HG03575 (cell line): Measurements from ENCODE around the gene CNIH3.
"Not testable (repeated sequence)": the region's sequence is repeated elsewhere in the genome, so short reads cannot be mapped to it uniquely, and the experiment has no call there.

ENCODE experiments used
- ATAC-seq: cut with Tn5 transposase; IDR thresholded peaks from one replicate; pipeline ENCODE4 v1.9.1; 2021; ENCODE audit not compliant: unreplicated experiment, insufficient number of reproducible peaks, low FRiP score; ENCODE audit errors: extremely low read depth

The CNIH3 gene

DNA sequence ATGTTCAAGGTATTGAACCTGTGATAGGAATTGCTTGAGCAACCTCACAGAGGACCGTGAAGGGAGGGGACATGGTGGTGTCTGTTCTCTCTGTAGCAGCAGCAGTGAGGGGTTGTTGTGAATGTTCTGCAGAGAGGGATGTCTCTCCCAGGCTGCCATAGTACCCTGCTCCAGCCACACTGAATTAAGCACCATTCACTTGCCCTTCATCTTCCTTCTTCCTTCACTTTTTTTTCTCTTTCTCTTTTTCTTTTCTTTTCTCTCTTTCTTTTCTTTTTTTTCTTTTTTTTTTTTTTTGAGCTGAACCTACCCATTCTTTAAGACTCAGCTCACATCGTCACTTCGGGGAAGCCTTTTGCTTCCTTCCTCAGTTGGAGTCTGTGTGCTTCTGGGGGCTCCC lies 89.5 kb downstream of the CNIH3 start:
- no peak for ATAC-seq

GRCh38 chr1:224707843-224708725 lies 92.0 kb downstream of the CNIH3 start:
- no peak for ATAC-seq

GRCh38 chr1:224710196-224710595 lies 94.1 kb downstream of the CNIH3 start:
- no peak for ATAC-seq

GRCh38 chr1:224711231-224711756 lies 95.2 kb downstream of the CNIH3 start:
- not testable (repeated sequence) for ATAC-seq

- ATAC-seq = no peak
Observed at GRCh38 chr1:224711876-224712275, 95.8 kb downstream of the CNIH3 start.

GRCh38 chr1:224713228-224713627 lies 97.1 kb downstream of the CNIH3 start:
- no peak for ATAC-seq

DNA sequence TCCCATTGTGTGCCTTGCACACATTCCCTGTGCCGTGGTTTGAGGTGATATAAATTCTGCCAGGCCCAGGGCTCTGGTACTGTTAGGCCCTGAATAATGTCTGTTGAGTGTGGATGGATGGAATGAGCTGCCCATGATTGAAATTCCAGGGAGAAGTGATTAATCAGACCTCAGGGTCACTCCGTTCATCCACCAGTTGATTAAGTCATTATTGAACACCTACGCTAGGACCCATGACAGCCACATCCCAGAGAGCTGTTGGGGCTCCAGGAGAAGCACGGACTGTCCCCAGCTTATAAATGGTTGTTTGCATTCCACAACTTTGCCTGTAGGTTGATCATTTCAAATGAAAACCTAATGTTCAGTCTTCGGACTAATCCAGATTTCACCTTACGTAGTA lies 98.4 kb downstream of the CNIH3 start:
- ATAC-seq = no peak

GRCh38 chr1:224718470-224719053 lies 102.4 kb downstream of the CNIH3 start:
- no peak for ATAC-seq

DNA sequence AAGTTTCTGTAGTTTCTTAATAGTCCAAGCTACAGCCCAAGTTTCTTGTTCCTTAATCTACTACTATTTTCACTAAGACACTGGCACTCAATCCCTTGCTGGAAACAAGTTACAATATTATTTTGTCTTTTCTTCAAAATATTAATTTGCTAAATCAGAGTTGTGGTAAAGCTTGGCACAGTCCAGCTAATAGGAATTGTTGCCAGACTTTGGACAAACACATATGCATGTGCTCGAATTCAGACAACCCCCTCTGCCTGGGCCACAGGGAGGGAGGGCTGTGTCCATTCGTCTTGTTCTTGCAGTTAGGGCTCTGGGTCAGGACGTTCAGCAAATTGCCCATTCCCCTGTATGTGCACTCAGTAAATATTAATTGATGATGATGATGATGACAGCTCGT lies 103.6 kb downstream of the CNIH3 start:
- no peak for ATAC-seq

- ATAC-seq = no peak
Observed at GRCh38 chr1:224720216-224720615, 104.1 kb downstream of the CNIH3 start.

DNA sequence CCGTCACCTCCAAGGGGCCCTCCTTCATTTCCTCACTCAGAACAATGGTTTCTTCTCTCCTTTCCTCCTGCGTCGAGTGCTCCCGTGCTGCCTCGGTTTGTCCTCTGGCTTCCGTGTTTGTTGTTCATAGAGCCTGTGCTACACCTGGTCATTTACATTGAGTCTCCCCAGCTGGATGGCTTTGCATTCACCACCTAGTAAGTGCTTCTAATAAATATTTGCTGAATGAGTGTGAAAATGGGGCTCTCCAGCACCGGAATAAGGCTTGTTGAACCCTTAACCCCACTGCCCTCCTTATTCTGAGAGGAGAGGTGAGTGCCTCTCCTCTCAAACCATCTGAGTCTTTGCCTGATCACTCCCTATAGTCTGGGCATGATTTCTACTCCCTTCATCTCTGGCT lies 104.9 kb downstream of the CNIH3 start:
- ATAC-seq = no peak

DNA sequence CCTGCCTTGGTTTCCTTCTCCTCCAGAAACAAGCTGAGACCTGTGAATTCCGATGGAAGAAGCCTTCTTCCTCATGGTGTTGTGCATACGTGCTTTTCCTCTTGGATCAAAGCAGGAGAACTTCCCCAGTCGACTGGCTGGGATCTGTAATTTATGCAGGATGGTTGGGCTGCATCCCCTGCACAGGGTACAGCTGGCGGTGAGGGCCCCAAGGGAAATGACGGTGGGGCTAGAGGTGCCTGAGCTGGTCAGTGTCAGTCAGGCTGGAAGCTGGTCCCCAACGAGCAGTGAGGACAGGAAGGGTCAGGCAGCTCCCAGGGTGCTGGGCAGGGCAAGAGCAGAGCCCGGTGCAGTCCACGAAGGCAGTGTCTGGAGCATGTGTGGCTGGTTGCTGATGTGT lies 106.7 kb downstream of the CNIH3 start:
- no peak for ATAC-seq

- ATAC-seq = no peak
Observed at GRCh38 chr1:224724566-224724965, 108.4 kb downstream of the CNIH3 start.

DNA sequence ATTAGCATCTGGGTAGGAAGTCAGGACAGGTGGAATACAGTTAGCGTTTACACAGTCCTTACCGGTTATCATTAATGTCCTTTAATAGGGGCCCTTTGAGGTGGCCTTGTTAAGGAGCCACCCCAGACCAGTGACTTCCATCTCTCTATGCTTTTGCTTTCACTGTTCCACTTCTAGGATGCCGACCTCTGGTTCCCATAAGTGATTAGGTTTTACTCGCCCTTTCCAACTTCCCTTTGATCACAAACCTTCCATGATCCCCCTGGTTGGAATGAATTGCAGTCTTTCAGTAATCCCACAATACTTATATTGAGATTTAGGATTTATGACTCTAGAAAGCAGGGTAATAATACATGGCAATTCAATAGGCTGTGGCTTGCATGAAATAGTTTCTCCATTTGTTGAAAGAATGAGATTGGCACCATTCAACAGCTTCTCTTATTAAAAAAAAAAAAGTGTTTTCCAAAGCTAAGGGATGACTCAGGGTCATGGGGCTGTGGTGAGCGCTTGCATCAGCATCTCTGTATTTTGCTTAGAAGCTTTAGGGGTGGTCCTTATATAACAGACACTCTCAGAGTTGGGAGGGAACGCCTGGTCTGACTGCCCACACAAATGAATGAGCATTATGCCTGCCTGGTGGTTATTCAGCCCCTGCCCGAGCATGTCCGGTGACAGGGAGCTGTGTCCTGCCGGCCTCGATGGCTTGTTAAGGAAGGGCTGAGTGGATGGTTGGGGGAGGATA lies 110.5 kb downstream of the CNIH3 start:
- no peak for ATAC-seq

DNA sequence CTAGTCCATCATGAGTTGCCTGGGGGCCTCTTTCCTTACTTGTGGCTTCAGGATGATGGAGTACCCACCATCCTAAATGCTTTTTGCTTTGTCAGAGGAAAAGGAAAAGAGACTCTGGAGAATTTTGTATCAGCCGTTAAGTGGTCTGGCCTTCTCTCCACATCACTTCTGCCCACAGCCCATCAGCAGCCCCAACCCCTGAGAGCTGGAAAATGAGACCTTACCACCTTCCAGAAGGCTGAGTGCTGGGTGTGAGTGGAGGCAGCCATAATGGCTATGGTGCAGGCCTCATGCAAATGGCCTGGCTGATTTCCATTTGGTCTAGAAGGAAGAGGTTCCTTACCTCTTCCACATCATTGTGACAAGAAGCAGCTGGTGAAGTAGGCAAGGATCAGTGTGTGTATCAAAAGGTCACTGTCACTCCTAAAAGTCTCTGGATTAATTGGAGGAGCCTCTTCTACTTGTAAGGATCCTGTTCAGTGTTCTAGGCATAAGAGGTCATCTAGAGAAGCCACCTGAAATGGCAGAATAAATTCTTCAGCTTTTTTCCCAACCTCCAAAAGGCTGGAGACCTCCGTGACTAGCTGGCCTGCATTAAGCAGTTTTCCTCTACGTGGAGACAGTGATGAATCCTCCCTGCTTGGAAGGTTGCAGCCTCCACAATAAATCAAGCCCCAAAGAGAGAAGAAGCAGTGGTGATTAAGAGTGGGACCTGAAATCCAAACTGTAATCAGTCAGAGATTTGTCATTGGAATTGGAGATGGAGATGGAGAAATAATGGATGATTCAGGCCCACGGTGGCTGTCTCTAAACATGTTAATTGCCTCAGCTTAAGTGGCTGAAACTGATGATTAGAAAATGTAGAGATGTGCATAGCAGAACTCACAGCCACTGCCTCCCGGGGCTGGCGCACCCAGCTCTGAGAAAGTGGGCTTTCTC lies 111.5 kb downstream of the CNIH3 start:
- ATAC-seq = no peak

GRCh38 chr1:224730540-224730939 lies 114.4 kb downstream of the CNIH3 start:
- ATAC-seq = no peak

DNA sequence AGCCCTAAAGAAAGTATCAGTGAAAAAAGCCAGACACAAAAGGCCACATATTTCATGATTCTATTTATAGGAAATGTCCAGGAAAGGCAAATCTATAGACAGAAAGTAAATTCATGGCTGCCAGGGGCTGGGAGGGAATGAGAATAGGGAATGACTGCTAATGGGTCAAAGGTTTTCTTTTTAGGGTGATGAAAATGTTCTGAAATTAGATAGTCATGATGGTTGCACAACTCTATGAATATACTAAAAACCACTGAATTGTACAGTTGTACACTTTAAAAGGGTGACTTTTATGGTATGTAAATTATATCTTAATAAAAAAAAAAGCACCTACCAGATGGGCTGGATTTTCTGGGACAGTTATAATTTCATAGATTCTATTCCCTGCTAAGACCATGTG lies 114.8 kb downstream of the CNIH3 start:
- ATAC-seq = no peak

- no peak for ATAC-seq
Observed at GRCh38 chr1:224731633-224732032, 115.5 kb downstream of the CNIH3 start.
